Fibroblast of lung (primary cell): Measurements from ENCODE around the gene INTS11. TPM values are rescaled to one million over a fixed set of nuclear protein-coding genes. Genes with fewer than 3 reads are reported as not detected.
A peak's percentile ranks its signal among the peaks of the same experiment; 100 is the strongest.

Experiments
- DNase-seq, 2 donors: peaks; one replicate each; pipeline versions ENCODE4 v3.0.0 to v3.0.0-alpha.2; 2010; ENCODE audit warnings: low read depth in 2 of 2
- H2AFZ ChIP-seq: 2 replicates; pipeline ENCODE4 v1.5.1; 2012; ENCODE audit warnings: low read length, control low read depth, inconsistent platforms
- H3K27ac ChIP-seq: 2 replicates; pipeline ENCODE4 v1.5.1; 2011; ENCODE audit warnings: low read length, control low read depth; ENCODE audit not compliant: insufficient read depth
- H3K27me3 ChIP-seq: 2 replicates; pipeline ENCODE4 v1.5.1; 2011; ENCODE audit warnings: mild to moderate bottlenecking, low read length; ENCODE audit not compliant: control insufficient read depth, insufficient read depth
- H3K36me3 ChIP-seq: 2 replicates; pipeline ENCODE4 v1.5.1; 2011; ENCODE audit warnings: low read length; ENCODE audit not compliant: control insufficient read depth, insufficient read depth
- H3K4me1 ChIP-seq: 2 replicates; pipeline ENCODE4 v1.5.1; 2011; ENCODE audit warnings: low read length; ENCODE audit not compliant: control insufficient read depth, insufficient read depth; ENCODE audit errors: extremely low read depth
- H3K4me2 ChIP-seq: 2 replicates; pipeline ENCODE4 v1.5.1; 2011; ENCODE audit warnings: low read length, control low read depth; ENCODE audit not compliant: insufficient read depth; ENCODE audit errors: extremely low read depth
- H3K4me3 ChIP-seq, 4 experiments: fragments of 200-600 bp in 1 of 4; sonication (generic) in 1 of 4; replicated peaks in 1 of 4; 2 replicates each; pipeline ENCODE4 v1.5.1; 2011 to 2016; ENCODE audit warnings: low read length in 4 of 4, low read depth in 3 of 4, mild to moderate bottlenecking in 3 of 4, control low read depth in 2 of 4, inconsistent platforms in 1 of 4, mixed read lengths in 1 of 4; ENCODE audit not compliant: insufficient read depth in 1 of 4; ENCODE audit errors: control extremely low read depth in 1 of 4
- H3K79me2 ChIP-seq: 2 replicates; pipeline ENCODE4 v1.5.1; 2012; ENCODE audit warnings: mild to moderate bottlenecking, low read length, inconsistent platforms; ENCODE audit not compliant: control insufficient read depth, insufficient read depth
- H3K9ac ChIP-seq: 2 replicates; pipeline ENCODE4 v1.5.1; 2011; ENCODE audit warnings: mild to moderate bottlenecking, low read length, control low read depth; ENCODE audit not compliant: insufficient read depth
- H3K9me3 ChIP-seq: 2 replicates; pipeline ENCODE4 v1.5.1; 2012; ENCODE audit warnings: low read depth, low read length; ENCODE audit not compliant: control insufficient read depth, insufficient read depth
- H4K20me1 ChIP-seq: 2 replicates; pipeline ENCODE4 v1.5.1; 2011; ENCODE audit warnings: low read length; ENCODE audit not compliant: control insufficient read depth, insufficient read depth; ENCODE audit errors: extremely low read depth
- CTCF ChIP-seq, 2 donors: IDR thresholded peaks in 1 of 2; conservative IDR thresholded peaks in 1 of 2; 1 replicate in 1 of 2; 2 replicates in 1 of 2; pipeline ENCODE4 v1.5.1; 2011 to 2012; ENCODE audit warnings: low read length in 2 of 2, control low read depth in 1 of 2, inconsistent platforms in 1 of 2, low read depth in 1 of 2, mild to moderate bottlenecking in 1 of 2
- EZH2 ChIP-seq: IDR thresholded peaks from 2 replicates; pipeline ENCODE4 v1.5.1; 2012; ENCODE audit warnings: low read length, control low read depth, mild to moderate bottlenecking; ENCODE audit errors: missing control alignments
- polyA plus RNA-seq, 2 donors: library from polyadenylated mRNA; depleted of rRNA in 1 of 2; stranded (reverse) in 1 of 2; unstranded in 1 of 2; fragments of >200 nt; gene quantifications; 2 replicates each; pipeline ENCODE4 v1.2.1, GENCODE V29; 2011 to 2012; ENCODE audit warnings: missing spikeins in 1 of 2
- total RNA-seq: library from RNA; depleted of rRNA; stranded (reverse); fragments of >200 nt; gene quantifications from 2 replicates; pipeline ENCODE4 v1.2.1, GENCODE V29; 2014

The INTS11 gene
- total and polyA plus RNA-seq, 2 donors (not counting 1 experiment from before 2014, with no cell fraction given) = 44.1 to 69.2 TPM

GRCh38 chr1:1281533-1282321 lies 42.7 kb downstream of the INTS11 start:
- Histone ChIP-seq H2AFZ (no peak overlapping the region), H3K27ac (no peak overlapping the region), H3K4me1 (peaks cover 2% of the 10 kb centered on the region), H3K9ac (no peak overlapping the region), H3K4me2 (no peak overlapping the region), H3K79me2 (no peaks in the 10 kb centered on the region), H3K36me3 (no peaks in the 10 kb centered on the region), H3K4me3 (no peak overlapping the region), H3K9me3 (no peaks in the 10 kb centered on the region), H3K27me3 (no peaks in the 10 kb centered on the region), H4K20me1 (no peaks in the 10 kb centered on the region)
- peak in 1 of 2 donors; percentile 69 for DNase-seq
- no peak for TF ChIP-seq CTCF (conservative IDR thresholded peaks at IDR 0.05 in 1 of 2, IDR thresholded peaks at IDR 0.05 in 1 of 2; ENCODE audit: low read depth in 1 of 2, low read length in 2 of 2)
- TF ChIP-seq EZH2 = no peak

- Histone ChIP-seq H3K27me3 (no peaks in the 10 kb centered on the region), H3K27ac (no peak overlapping the region), H3K4me1 (peaks cover 2% of the 10 kb centered on the region), H4K20me1 (no peaks in the 10 kb centered on the region), H2AFZ (no peak overlapping the region), H3K9me3 (no peaks in the 10 kb centered on the region), H3K79me2 (no peaks in the 10 kb centered on the region), H3K9ac (no peak overlapping the region), H3K4me3 (no peak overlapping the region), H3K36me3 (no peaks in the 10 kb centered on the region), H3K4me2 (no peak overlapping the region)
- no peak for TF ChIP-seq CTCF (conservative IDR thresholded peaks at IDR 0.05 in 1 of 2, IDR thresholded peaks at IDR 0.05 in 1 of 2; ENCODE audit: low read depth in 1 of 2, low read length in 2 of 2)
- no peak for TF ChIP-seq EZH2
- no peak for DNase-seq
These were observed 43.5 kb downstream of the INTS11 start for GRCh38 chr1:1280782-1281481.

- Histone ChIP-seq H3K36me3 (no peaks in the 10 kb centered on the region), H3K79me2 (no peaks in the 10 kb centered on the region), H3K9ac (no peak overlapping the region), H3K4me3 (no peak overlapping the region), H3K4me2 (no peak overlapping the region), H2AFZ (no peak overlapping the region), H4K20me1 (no peaks in the 10 kb centered on the region), H3K4me1 (peaks cover 7% of the 10 kb centered on the region), H3K27me3 (no peaks in the 10 kb centered on the region), H3K27ac (no peak overlapping the region), H3K9me3 (no peaks in the 10 kb centered on the region)
- no peak for TF ChIP-seq CTCF (conservative IDR thresholded peaks at IDR 0.05 in 1 of 2, IDR thresholded peaks at IDR 0.05 in 1 of 2; ENCODE audit: low read depth in 1 of 2, low read length in 2 of 2)
- no peak for TF ChIP-seq EZH2
- DNase-seq = no peak
These were observed 45.4 kb downstream of the INTS11 start for GRCh38 chr1:1279028-1279427.
